ENCODE results near the gene FNDC4. TPM values are rescaled to one million over a fixed set of nuclear protein-coding genes. Genes with fewer than 3 reads are reported as not detected.
A peak's percentile ranks its signal among the peaks of the same experiment; 100 is the strongest.
"Not testable (repeated sequence)": the region's sequence is repeated elsewhere in the genome, so short reads cannot be mapped to it uniquely, and the experiment has no call there.

The FNDC4 gene, protein sequence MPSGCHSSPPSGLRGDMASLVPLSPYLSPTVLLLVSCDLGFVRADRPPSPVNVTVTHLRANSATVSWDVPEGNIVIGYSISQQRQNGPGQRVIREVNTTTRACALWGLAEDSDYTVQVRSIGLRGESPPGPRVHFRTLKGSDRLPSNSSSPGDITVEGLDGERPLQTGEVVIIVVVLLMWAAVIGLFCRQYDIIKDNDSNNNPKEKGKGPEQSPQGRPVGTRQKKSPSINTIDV
- total RNA-seq (2021; fragmentation: NEBNext Ultra II Directional; extraction: Animal tissue kit (Norgen Biotek cat#: 25700)): 1 to 10 TPM; 3.1 to 6.9 (median 5.4) TPM
- long read RNA-seq, partial matches to known transcripts: 1 of 1 reads
- long read RNA-seq, other reads (novel, unspliced or antisense): 0 of 1 reads

DNA sequence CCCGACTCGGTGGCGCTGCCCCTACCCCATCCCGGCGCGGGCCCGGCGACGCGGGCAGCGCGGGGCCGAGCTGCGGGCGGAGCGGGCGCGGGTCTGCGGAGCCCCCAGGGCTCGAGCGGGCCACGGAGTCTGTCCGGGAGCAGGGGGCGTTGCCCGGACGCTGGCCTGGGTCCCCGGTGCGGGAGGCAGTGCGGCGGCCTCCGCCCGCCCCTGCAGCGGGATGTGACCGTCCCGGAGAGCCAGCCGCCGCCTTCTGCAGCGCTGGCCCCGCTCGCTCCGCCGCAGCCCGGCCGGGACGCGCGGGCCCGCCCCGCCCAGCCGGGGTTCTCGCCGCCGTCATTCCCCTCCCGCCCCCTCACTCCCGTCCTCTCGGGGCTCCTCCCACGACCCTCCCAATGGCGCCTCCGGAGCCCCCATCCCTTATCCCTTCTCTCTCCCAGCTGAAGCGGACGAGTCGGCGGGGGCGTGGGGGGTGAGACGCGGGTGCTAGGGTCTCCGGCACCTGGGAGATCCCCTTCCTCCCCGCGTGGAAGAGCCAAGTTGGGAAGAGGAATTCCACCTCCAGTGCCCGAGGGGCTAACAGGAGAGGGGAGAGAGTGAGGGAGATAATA is at the start of gene FNDC4:
Gene FNDC4, minus strand, starts transcription at position 257 of the 611 bp plus-strand sequence. CDS start 521 bp downstream, outside the sequence.
- Mint-ChIP-seq H3K27ac (no peak within 1 kb of the TSS), H3K4me1 (ENCODE audit: low read depth) (peaks cover 23% of the 10 kb centered on the region), H3K36me3 (ENCODE audit: low read depth) (no peaks in the 10 kb centered on the region), H3K27me3 (ENCODE audit: insufficient read depth) (peaks cover 28% of the 10 kb centered on the region), H3K9me3 (no peaks in the 10 kb centered on the region), H3K4me3 (peak within 1 kb of the TSS; percentile 80)
- DNase-seq: no peak
- TF ChIP-seq, protein P1, sequence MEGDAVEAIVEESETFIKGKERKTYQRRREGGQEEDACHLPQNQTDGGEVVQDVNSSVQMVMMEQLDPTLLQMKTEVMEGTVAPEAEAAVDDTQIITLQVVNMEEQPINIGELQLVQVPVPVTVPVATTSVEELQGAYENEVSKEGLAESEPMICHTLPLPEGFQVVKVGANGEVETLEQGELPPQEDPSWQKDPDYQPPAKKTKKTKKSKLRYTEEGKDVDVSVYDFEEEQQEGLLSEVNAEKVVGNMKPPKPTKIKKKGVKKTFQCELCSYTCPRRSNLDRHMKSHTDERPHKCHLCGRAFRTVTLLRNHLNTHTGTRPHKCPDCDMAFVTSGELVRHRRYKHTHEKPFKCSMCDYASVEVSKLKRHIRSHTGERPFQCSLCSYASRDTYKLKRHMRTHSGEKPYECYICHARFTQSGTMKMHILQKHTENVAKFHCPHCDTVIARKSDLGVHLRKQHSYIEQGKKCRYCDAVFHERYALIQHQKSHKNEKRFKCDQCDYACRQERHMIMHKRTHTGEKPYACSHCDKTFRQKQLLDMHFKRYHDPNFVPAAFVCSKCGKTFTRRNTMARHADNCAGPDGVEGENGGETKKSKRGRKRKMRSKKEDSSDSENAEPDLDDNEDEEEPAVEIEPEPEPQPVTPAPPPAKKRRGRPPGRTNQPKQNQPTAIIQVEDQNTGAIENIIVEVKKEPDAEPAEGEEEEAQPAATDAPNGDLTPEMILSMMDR (IDR thresholded peaks at IDR 0.05): no peak

DNA sequence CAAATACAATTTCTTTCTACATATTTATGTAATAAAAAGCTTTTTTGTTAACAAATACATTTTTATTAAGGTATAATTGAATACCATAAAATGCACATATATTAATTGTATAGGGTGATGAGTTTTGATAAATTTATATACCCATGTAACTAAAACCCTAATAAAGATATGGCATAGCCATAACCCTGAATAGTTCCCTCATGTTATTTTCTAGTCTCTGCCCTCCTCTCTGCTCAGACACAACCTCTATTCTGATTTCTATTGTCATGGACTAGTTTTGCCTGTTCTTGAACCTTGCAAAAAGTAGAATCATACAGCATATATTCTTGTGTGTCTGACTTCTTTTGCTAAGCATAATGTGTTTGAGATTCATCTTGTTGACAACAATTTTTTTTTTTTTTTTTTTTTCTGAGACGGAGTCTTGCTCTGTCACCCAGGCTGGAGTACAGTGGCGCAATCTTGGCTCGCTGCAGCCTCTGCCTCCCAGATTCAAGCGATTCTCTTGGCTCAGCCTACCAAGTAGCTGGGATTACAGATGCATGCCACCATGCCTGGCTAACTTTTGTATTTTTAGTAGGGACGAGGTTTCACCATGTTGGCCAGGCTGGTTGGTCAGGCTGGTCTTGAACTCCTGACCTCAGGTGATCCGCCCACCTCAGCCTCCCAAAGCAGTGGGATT is 49.3 kb upstream of the FNDC4 start:
- H3K4me3 Mint-ChIP-seq: no peak overlapping the region
- no peak overlapping the region for H3K27ac Mint-ChIP-seq
- peaks cover 5% of the 10 kb centered on the region; the same call in 1 of the 2 replicates for H3K9me3 Mint-ChIP-seq
- H3K36me3 Mint-ChIP-seq (ENCODE audit: low read depth): 0 out of 2 replicates have a peak, but pooled peaks cover 4% of the 10 kb centered on the region
- no peak for DNase-seq
- peaks cover 3% of the 10 kb centered on the region for H3K27me3 Mint-ChIP-seq (ENCODE audit: insufficient read depth)
- peaks cover 18% of the 10 kb centered on the region for H3K4me1 Mint-ChIP-seq (ENCODE audit: low read depth)
- TF ChIP-seq, protein P1 (IDR thresholded peaks at IDR 0.05): no peak

DNA sequence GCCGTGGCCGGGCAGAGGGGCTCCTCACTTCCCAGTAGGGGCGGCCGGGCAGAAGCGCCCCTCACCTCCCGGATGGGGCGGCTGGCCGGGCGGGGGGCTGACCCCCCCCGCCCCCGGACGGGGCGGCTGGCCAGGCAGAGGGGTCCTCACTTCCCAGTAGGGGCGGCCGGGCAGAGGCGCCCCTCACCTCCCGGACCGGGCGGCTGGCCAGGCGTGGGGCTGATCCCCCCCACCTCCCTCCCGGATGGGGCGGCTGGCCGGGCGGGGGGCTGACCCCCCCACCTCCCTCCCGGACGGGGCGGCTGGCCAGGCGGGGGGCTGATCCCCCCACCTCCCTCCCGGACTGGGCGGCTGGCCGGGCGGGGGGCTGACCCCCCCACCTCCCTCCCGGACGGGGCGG is 44.6 kb upstream of the FNDC4 start:
- H3K9me3 Mint-ChIP-seq; DNase-seq; H3K4me3 Mint-ChIP-seq; H3K27ac Mint-ChIP-seq; H3K4me1 Mint-ChIP-seq (ENCODE audit: low read depth); H3K36me3 Mint-ChIP-seq (ENCODE audit: low read depth): not testable (repeated sequence)
- H3K27me3 Mint-ChIP-seq (ENCODE audit: insufficient read depth): peaks cover 19% of the 10 kb centered on the region

DNA sequence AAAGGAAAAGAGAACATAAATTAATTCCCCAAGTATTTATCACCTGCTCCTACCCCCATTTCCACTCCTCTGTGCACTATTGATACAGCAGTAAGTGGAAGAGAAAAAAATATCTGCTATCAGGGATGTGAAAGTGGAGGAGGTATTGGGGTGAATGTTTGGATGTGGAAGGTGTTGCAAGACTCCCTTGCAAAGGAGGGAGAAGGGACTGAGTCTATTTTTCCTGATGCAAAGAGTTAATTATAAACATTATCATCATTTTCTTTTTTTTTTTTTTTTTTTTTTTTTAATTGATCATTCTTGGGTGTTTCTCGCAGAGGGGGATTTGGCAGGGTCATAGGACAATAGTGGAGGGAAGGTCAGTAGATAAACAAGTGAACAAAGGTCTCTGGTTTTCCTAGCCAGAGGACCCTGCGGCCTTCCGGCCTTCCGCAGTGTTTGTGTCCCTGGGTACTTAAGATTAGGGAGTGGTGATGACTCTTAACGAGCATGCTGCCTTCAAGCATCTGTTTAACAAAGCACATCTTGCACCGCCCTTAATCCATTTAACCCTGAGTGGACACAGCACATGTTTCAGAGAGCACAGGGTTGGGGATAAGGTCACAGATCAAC is 43.9 kb upstream of the FNDC4 start:
- not testable (repeated sequence) for DNase-seq; H3K9me3 Mint-ChIP-seq; H3K4me3 Mint-ChIP-seq; H3K4me1 Mint-ChIP-seq (ENCODE audit: low read depth); H3K27ac Mint-ChIP-seq; H3K36me3 Mint-ChIP-seq (ENCODE audit: low read depth)
- H3K27me3 Mint-ChIP-seq (ENCODE audit: insufficient read depth): peaks cover 25% of the 10 kb centered on the region

DNA sequence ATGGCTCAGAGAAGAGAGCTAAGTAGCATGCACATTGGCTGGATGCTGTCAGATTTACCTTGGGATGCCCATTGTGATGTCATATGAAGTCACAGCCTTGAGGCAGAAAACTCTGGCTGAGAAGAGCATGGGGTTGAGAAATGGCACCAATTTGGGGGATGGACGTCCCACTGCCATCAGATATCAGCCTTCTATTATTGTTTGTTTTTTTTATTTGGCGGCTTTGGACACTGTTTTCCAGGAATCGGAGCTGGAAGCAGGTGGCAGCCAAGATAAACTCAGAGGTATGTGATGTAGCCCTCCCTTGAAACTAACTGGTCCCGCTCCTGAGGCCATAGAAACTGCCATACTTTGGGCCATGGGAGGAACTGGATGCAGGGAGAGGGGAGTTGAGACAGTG is 42.3 kb upstream of the FNDC4 start:
- Mint-ChIP-seq H3K27me3 (ENCODE audit: insufficient read depth) (peaks cover 25% of the 10 kb centered on the region), H3K9me3 (no peaks in the 10 kb centered on the region), H3K36me3 (ENCODE audit: low read depth) (no peaks in the 10 kb centered on the region), H3K27ac (no peak overlapping the region), H3K4me1 (ENCODE audit: low read depth) (no peaks in the 10 kb centered on the region), H3K4me3 (no peak overlapping the region)
- TF ChIP-seq, protein P1 (IDR thresholded peaks at IDR 0.05): no peak
- DNase-seq: no peak

DNA sequence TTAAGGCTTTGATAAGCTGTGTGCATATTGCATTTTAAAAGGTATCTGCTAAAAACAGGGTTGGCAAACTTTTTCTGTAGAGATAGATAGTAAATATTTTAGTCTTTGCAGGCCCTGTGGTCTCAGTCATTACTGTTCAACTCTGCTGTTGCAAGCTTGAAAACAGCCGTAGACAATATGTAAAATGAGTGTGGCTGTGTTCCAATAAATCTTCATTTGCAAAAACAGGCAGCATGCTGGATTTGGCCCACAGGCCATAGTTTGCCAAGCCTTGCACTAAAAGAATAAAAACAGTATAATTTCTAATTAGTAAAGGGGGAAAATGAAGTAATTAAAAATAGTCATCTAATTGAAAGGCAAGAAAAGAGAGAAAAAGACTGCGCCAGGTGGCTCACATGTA is 37.0 kb upstream of the FNDC4 start:
- no peaks in the 10 kb centered on the region for H3K36me3 Mint-ChIP-seq (ENCODE audit: low read depth)
- no peak for DNase-seq
- peaks cover 3% of the 10 kb centered on the region; the same call in 1 of the 2 replicates for H3K9me3 Mint-ChIP-seq
- no peaks in the 10 kb centered on the region for H3K4me1 Mint-ChIP-seq (ENCODE audit: low read depth)
- H3K4me3 Mint-ChIP-seq: no peak overlapping the region
- no peak overlapping the region for H3K27ac Mint-ChIP-seq
- TF ChIP-seq, protein P1 (IDR thresholded peaks at IDR 0.05): no peak
- peaks cover 24% of the 10 kb centered on the region for H3K27me3 Mint-ChIP-seq (ENCODE audit: insufficient read depth)
